ENCODE results near the gene OLIG1.

The OLIG1 gene

GRCh38 chr21:33031152-33031911, 38.6 kb upstream of the OLIG1 start:
- DNase-seq = no peak

- no peak for DNase-seq
Measured at GRCh38 chr21:33032434-33033047, 37.4 kb upstream of the OLIG1 start.

- DNase-seq = no peak
Measured at GRCh38 chr21:33033094-33033951, 36.6 kb upstream of the OLIG1 start.

- DNase-seq = no peak
Measured at GRCh38 chr21:33033961-33034413, 36.0 kb upstream of the OLIG1 start.

GRCh38 chr21:33035147-33035546, 34.8 kb upstream of the OLIG1 start:
- no peak for DNase-seq

- DNase-seq = no peak
Measured at GRCh38 chr21:33036430-33037162, 33.3 kb upstream of the OLIG1 start.

GRCh38 chr21:33037501-33037900, 32.4 kb upstream of the OLIG1 start:
- no peak for DNase-seq

GRCh38 chr21:33039536-33039935, 30.4 kb upstream of the OLIG1 start:
- DNase-seq = peak; percentile 87

GRCh38 chr21:33040215-33040614, 29.7 kb upstream of the OLIG1 start:
- DNase-seq = no peak

- no peak for DNase-seq
Measured at GRCh38 chr21:33041981-33042380, 28.0 kb upstream of the OLIG1 start.

- no peak for DNase-seq
Measured at GRCh38 chr21:33042812-33043211, 27.1 kb upstream of the OLIG1 start.

GRCh38 chr21:33046455-33046854, 23.5 kb upstream of the OLIG1 start:
- DNase-seq = no peak

- no peak for DNase-seq
Measured at GRCh38 chr21:33047231-33047630, 22.7 kb upstream of the OLIG1 start.

GRCh38 chr21:33051925-33052324, 18.0 kb upstream of the OLIG1 start:
- DNase-seq = peak; percentile 32

GRCh38 chr21:33053951-33054350, 16.0 kb upstream of the OLIG1 start:
- no peak for DNase-seq

GRCh38 chr21:33055991-33056390, 13.9 kb upstream of the OLIG1 start:
- DNase-seq = no peak

GRCh38 chr21:33057385-33057940, 12.5 kb upstream of the OLIG1 start:
- DNase-seq = no peak

- DNase-seq = peak; percentile 37
Measured at GRCh38 chr21:33058527-33058926, 11.4 kb upstream of the OLIG1 start.

GRCh38 chr21:33058957-33059356, 11.0 kb upstream of the OLIG1 start:
- no peak for DNase-seq

GRCh38 chr21:33059380-33059841, 10.5 kb upstream of the OLIG1 start:
- peak; percentile 50 for DNase-seq

- DNase-seq = no peak
Measured at GRCh38 chr21:33061233-33061632, 8.7 kb upstream of the OLIG1 start.

GRCh38 chr21:33063375-33063883, 6.5 kb upstream of the OLIG1 start:
- DNase-seq = no peak
